BJ (cell line): Measurements from ENCODE around the gene SELENOO. TPM values are rescaled to one million over a fixed set of nuclear protein-coding genes. Genes with fewer than 3 reads are reported as not detected.

Experiments
- CTCF ChIA-PET: fragments of 350-600 bp; formaldehyde crosslinking; extraction: SDS; loops from one replicate; lab custom pipeline; 2021; ENCODE audit warnings: antibody characterized with exemption, inconsistent platforms; lab: Yijun Ruan, JAX
- POLR2A ChIA-PET: fragments of 300-600 bp; sonication (Branson Sonifier 250); formaldehyde crosslinking; extraction: SDS; loops from one replicate; lab custom pipeline; 2021; ENCODE audit warnings: antibody characterized with exemption; lab: Charles Lee
- DNase-seq: peaks from one replicate; pipeline ENCODE4 v3.0.0-alpha.2; 2011; ENCODE audit warnings: low read depth
- H3K27me3 ChIP-seq: 2 replicates; pipeline ENCODE4 v1.6.0; 2011; ENCODE audit warnings: low read length; ENCODE audit not compliant: control insufficient read depth, insufficient read depth
- H3K36me3 ChIP-seq: 2 replicates; pipeline ENCODE4 v1.5.1; 2011; ENCODE audit warnings: low read length; ENCODE audit not compliant: control insufficient read depth, insufficient read depth
- H3K4me3 ChIP-seq: 2 replicates; pipeline ENCODE4 v1.5.1; 2011; ENCODE audit warnings: low read depth, mild to moderate bottlenecking, control low read depth, low read length
- polyA plus RNA-seq: library from polyadenylated mRNA; depleted of rRNA; stranded (reverse); fragments of >200 nt; gene quantifications from 2 replicates; pipeline ENCODE4 v1.2.3, GENCODE V29; 2011
- TF ChIP-seq, protein P1 (sequence below): IDR thresholded peaks from 2 replicates; pipeline ENCODE4 v1.5.1; 2011; ENCODE audit warnings: low read depth, mild to moderate bottlenecking, control low read depth, inconsistent platforms, low read length, moderate library complexity; ENCODE audit not compliant: insufficient read depth

SELENOO gene
- polyA plus RNA-seq, 1 experiment = 16.7 TPM

DNA sequence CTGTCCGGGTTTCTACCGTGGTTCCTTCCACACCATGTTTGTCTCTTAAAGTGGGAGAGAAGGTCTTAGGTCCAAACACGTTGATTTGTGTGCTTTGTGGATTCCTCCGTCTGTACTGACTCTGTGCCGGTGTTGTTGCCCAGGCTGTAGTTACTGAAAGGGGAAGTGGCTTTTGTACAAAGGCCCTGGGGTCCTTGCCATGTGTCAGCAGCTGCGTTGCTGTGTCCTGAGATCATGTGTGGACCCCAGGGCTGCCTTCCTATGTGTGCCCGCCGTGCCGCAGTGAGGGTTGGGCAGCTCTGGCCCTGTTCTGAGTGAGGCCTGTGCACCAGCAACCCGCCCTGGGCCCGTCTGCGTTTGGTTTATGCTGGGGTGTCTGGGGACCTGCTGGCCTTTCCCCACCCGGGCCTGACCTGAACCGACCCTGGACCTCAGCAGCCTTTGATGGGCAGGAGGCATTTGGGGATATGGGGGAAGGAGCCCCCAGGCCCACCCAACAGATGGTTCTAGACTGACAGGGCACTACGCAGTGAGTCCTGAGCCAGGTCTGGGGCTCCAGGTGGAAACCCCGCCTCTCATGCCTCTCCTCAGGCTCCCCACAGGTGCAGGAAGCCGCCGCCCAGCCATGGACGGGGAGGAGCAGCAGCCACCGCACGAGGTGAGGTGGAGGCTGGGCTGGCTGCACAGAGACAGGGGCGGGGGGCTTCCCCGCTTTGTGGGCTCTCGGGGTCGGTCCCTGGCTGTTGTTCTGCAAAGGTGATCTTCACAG is 8.2 kb upstream of the SELENOO start:
- no peak for DNase-seq
- CTCF ChIA-PET = no interaction called here
- POLR2A ChIA-PET = no interaction called here
- Histone ChIP-seq H3K36me3 (peaks cover 34% of the 10 kb centered on the region), H3K27me3 (no peaks in the 10 kb centered on the region), H3K4me3 (no peak overlapping the region)
- TF ChIP-seq, protein P1, sequence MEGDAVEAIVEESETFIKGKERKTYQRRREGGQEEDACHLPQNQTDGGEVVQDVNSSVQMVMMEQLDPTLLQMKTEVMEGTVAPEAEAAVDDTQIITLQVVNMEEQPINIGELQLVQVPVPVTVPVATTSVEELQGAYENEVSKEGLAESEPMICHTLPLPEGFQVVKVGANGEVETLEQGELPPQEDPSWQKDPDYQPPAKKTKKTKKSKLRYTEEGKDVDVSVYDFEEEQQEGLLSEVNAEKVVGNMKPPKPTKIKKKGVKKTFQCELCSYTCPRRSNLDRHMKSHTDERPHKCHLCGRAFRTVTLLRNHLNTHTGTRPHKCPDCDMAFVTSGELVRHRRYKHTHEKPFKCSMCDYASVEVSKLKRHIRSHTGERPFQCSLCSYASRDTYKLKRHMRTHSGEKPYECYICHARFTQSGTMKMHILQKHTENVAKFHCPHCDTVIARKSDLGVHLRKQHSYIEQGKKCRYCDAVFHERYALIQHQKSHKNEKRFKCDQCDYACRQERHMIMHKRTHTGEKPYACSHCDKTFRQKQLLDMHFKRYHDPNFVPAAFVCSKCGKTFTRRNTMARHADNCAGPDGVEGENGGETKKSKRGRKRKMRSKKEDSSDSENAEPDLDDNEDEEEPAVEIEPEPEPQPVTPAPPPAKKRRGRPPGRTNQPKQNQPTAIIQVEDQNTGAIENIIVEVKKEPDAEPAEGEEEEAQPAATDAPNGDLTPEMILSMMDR = no peak

DNA sequence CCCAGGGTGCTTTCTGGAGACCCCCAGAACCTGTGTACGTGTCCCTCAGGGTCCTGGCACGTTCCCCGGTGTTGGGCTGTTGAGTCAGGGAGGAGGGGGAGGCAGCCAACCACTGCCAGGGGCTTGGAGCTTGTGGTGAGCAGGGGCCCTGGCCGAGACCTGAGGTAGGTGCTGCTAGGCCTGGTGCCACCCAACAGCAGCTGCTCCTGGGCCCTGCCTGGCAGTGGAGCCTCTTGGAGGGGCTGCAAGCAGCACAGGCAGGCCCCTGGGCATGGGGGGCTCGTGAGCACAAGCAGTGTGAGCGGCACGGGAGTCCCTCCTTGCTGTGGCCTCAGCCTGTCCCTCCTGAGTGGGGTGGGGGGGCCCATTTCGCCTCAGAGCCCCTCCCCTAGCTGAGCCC is 7.2 kb upstream of the SELENOO start:
- TF ChIP-seq, protein P1 = no peak
- DNase-seq = no peak
- CTCF ChIA-PET = no interaction called here
- POLR2A ChIA-PET = no interaction called here
- Histone ChIP-seq H3K4me3 (no peak overlapping the region), H3K36me3 (peaks cover 37% of the 10 kb centered on the region), H3K27me3 (no peaks in the 10 kb centered on the region)

DNA sequence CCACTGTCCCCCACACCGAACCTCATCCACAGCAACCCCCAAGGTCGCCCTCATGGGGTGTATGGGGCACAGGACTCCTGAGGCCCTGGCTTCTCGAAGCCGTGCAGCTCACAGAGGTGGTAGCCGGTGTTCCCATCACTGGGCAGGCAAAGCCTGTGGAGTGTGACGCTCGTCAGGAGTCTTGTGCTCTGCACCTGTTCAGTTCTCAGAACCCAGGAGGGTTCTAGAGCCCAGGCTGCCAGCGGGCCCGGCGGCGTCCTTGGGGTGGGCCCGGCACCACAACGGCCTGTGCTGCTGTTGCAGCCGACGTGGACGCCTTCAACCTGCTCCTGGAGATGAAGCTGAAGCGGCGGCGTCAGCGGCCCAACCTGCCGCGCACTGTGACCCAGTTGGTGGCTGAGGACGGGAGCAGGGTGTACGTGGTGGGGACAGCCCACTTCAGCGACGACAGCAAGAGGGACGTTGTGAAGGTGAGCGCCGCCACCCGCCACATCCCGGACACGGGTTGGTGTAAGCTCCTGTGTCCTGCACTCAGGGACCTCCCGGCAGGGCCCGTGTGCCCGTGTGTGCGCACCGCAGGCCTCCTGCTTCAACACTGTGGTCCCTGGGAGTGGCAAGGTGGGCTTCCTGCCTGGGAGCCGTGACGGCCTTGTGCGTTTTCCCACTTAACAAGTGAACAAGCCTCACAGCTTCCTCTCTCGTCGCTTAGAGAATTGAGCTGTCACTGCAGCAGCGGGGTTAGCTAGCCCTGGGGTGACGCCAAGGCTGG is 6.6 kb upstream of the SELENOO start:
- CTCF ChIA-PET = interaction anchor here (1.0 kb wide), 1 partner anchor 15 kb away, joined by 3 read pairs; no protein-coding TSS in a partner anchor

DNA sequence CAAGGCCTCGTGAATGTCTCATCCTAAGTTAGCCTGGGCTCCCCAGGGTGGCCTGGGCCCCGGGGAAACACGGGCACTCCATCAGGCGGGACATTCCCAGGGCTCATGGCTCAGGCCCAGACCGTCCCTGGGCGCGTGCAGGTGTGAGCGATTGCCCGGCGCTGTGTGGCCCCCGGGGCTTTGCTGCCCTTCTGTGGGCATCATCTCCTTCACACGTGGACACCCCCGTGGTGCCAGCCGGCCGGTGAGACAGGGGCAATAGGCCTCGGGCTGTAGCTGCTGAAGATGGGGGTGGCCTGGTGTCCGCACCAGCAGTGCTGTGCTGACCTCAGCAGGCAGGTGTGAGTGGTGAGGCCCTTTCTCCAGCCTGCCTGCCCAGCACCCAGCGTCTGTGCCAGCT is 4.6 kb upstream of the SELENOO start:
- H3K4me3 ChIP-seq = no peak overlapping the region
- ChIA-PET CTCF (no interaction called here), POLR2A (no interaction called here)
- TF ChIP-seq, protein P1 = no peak
- H3K36me3 ChIP-seq = peaks cover 35% of the 10 kb centered on the region
- no peaks in the 10 kb centered on the region for H3K27me3 ChIP-seq
- no peak for DNase-seq

More for the DNA sequence above, 6.6 kb upstream of the SELENOO start:
- Histone ChIP-seq H3K36me3 (peaks cover 35% of the 10 kb centered on the region), H3K4me3 (no peak overlapping the region), H3K27me3 (no peaks in the 10 kb centered on the region)
- POLR2A ChIA-PET = no interaction called here
- TF ChIP-seq, protein P1 = no peak
- DNase-seq = no peak
